Activated naive CD8-positive, alpha-beta T cell treated with anti-CD3 and anti-CD28 coated beads, Interleukin-2, amount 50 U/mL, for 24 hours (primary cell): ENCODE measurements around the gene DEUP1.

ENCODE experiments used
- ATAC-seq: fragments of 150-1000 bp; cut with Tn5 transposase; one replicate; pipeline ENCODE4 v1.10.0; 2021
- DNase-seq: peaks from one replicate; pipeline ENCODE4 v3.0.0; 2021
- H3K27ac Mint-ChIP-seq: one replicate; pipeline ENCODE4 v1.8.0; 2021; ENCODE audit warnings: mild to moderate bottlenecking, mixed read lengths
- H3K27me3 Mint-ChIP-seq: one replicate; pipeline ENCODE4 v1.8.0; 2021; ENCODE audit warnings: mixed read lengths
- H3K36me3 Mint-ChIP-seq: one replicate; pipeline ENCODE4 v1.8.0; 2021; ENCODE audit warnings: low read depth, mixed read lengths
- H3K4me1 Mint-ChIP-seq: one replicate; pipeline ENCODE4 v1.8.0; 2021; ENCODE audit warnings: mixed read lengths
- H3K4me3 Mint-ChIP-seq: one replicate; pipeline ENCODE4 v1.8.0; 2021; ENCODE audit warnings: mild to moderate bottlenecking, moderate library complexity, mixed read lengths
- H3K9me3 Mint-ChIP-seq: one replicate; pipeline ENCODE4 v1.8.0; 2021; ENCODE audit warnings: mixed read lengths

Gene DEUP1

DNA sequence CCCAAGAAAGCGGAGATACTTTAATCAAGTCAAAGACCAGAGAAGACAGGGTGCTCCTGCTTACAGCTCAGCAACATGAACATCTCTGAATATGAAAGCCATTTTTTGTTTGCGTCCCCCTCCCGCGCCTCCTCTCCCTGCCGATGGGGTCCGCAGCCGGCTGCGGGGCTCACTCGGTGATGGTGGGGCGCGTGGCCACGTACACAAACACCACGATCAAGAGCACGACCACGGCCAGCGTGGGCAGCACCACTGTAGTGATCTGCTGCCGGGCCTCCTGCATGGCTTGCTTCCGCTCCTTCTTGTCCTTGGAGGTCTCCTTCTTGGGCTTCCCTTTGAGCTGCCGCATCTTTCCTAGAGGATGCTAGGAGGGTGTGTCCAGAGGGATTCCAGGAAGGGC lies 148.3 kb downstream of the DEUP1 start:
- Mint-ChIP-seq H3K9me3 (no peaks in the 10 kb centered on the region), H3K27ac (no peak overlapping the region), H3K36me3 (no peaks in the 10 kb centered on the region), H3K4me1 (no peaks in the 10 kb centered on the region), H3K4me3 (no peak overlapping the region), H3K27me3 (no peaks in the 10 kb centered on the region)
- ATAC-seq (no peak), DNase-seq (no peak)

DNA sequence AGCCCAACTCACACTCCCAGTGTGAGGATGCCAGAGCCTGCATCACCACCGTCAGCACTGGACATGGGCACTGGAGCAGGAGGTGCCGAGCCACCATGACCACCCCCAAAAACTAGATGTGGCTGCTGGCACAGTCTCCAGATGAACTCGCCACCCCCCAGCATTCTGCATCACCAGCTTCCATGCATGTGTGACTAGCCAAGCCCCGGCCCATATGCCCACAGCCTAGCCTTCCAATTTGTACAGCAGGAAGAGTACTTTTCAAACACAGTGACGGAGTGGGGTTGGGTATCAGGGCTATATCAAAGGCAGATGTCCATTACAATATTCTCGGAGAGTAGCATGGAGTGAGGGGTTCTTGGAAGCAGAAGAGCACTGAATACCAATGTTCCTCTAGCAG lies 149.7 kb downstream of the DEUP1 start:
- H3K4me1 Mint-ChIP-seq = no peaks in the 10 kb centered on the region
- no peaks in the 10 kb centered on the region for H3K9me3 Mint-ChIP-seq

DNA sequence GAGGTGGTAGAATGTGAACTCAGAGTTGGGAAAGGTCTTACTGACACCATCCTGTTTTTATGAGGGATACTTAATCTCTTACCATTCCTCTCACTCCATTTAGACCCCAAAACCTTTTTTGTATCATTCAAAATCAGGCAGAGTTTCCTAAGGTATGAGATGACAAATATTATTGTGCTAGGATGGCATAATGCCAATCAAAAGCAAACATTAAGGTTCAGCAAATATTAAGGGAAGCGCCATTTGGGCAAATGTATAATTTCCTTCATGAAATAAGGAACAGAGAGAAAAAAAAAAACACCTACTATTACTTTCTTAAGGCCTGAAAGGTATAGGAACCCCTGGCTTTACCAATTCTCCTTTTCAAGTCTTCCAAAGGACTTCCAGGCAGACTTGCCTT lies 150.2 kb downstream of the DEUP1 start:
- H3K9me3 Mint-ChIP-seq = no peaks in the 10 kb centered on the region
- H3K27me3 Mint-ChIP-seq = no peaks in the 10 kb centered on the region
- no peak for DNase-seq
- H3K27ac Mint-ChIP-seq = no peak overlapping the region
- H3K4me3 Mint-ChIP-seq = no peak overlapping the region
- H3K36me3 Mint-ChIP-seq = no peaks in the 10 kb centered on the region
- no peaks in the 10 kb centered on the region for H3K4me1 Mint-ChIP-seq
- no peak for ATAC-seq

More for the DNA sequence above, 149.7 kb downstream of the DEUP1 start:
- DNase-seq (no peak), ATAC-seq (no peak)
- H3K27ac Mint-ChIP-seq = no peak overlapping the region
- no peak overlapping the region for H3K4me3 Mint-ChIP-seq
- no peaks in the 10 kb centered on the region for H3K36me3 Mint-ChIP-seq
- no peaks in the 10 kb centered on the region for H3K27me3 Mint-ChIP-seq

DNA sequence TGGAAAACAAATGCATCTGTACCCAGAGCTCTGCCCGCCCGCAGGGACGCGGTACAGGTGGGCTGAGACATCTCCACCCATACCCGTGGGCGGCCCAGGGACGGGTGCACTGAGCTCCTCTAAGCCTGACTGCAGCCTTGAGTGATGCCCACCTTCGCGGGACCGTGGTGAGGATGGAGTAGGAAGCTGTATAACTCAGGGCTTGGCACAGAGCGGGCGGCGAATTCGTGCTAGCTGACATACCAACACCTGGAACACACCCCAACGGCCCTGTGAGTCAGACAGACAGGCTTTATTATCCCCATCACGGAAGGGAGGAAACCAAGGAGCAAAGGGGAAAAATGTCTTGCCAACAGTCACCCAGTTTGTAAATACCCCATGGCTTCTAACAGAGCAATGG lies 150.7 kb downstream of the DEUP1 start:
- no peak overlapping the region for H3K4me3 Mint-ChIP-seq
- ATAC-seq (no peak), DNase-seq (no peak)
- H3K4me1 Mint-ChIP-seq = no peaks in the 10 kb centered on the region
- no peak overlapping the region for H3K27ac Mint-ChIP-seq
- no peaks in the 10 kb centered on the region for H3K9me3 Mint-ChIP-seq
- H3K36me3 Mint-ChIP-seq = no peaks in the 10 kb centered on the region
- H3K27me3 Mint-ChIP-seq = no peaks in the 10 kb centered on the region

DNA sequence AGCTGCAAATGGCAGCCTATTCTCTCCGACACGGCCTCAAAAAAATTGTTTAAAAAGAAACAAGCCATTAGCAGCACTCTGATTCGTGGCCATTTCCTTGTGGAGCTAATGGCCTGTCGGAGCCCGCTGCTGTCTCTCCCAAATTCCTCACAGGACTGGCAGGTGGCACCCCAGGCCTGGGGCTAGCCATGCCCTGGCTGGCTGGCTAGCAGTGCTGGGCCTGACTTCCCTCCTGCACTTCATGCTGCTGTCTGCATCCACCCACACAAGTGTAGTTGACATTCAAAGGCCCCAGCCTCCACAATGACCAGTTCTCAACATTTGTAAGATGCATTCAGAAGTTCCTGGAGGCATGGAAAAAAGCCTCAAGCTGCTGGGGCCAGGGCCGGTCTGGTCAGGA lies 151.2 kb downstream of the DEUP1 start:
- Mint-ChIP-seq H3K27me3 (no peaks in the 10 kb centered on the region), H3K27ac (no peak overlapping the region), H3K9me3 (no peaks in the 10 kb centered on the region), H3K4me1 (no peaks in the 10 kb centered on the region), H3K4me3 (no peak overlapping the region), H3K36me3 (no peaks in the 10 kb centered on the region)
- ATAC-seq = no peak
- DNase-seq = no peak

DNA sequence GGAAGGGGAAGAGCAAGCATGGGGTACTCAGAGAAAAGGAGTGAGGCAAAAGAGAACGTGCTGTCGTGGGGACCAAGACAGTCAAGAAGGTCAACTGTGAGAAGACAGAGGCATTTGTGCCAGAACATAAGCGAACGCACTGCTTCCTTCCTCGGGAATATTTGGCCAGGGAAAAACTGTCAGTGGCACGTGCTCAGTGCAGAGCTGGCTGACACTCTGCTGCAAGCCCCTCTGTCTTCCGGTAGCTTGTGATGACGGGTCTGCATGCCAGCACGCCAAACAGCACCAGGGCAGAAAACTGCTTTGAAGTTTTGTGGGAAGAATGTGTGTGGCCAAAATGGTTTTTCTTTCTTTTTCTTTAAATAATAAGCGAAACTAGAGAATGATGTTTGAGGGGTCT lies 152.0 kb downstream of the DEUP1 start:
- Mint-ChIP-seq H3K27ac (no peak overlapping the region), H3K36me3 (no peaks in the 10 kb centered on the region), H3K27me3 (no peaks in the 10 kb centered on the region)

DNA sequence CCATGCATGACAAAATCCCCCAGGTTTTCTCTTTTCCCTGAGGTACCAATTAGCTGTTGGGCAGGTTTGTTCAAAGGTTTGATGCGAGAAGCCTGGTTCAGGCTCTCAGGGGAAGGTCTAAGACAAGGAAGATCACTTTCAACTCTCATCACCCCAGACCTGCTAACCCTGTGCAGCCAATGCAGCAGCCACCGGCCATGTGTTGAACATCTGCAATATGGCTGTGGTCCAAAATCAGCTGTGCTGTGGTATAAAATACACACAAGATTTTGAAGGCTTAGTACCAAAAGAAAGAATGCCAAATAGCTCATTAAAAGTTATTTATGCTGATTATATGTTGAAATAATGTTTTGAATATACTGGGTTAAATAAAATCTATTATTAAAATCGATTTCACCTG lies 154.2 kb downstream of the DEUP1 start:
- Mint-ChIP-seq H3K4me1 (no peaks in the 10 kb centered on the region), H3K9me3 (no peaks in the 10 kb centered on the region), H3K36me3 (no peaks in the 10 kb centered on the region), H3K27me3 (no peaks in the 10 kb centered on the region), H3K4me3 (no peak overlapping the region), H3K27ac (no peak overlapping the region)
- no peak for ATAC-seq
- no peak for DNase-seq

More for the DNA sequence above, 152.0 kb downstream of the DEUP1 start:
- Mint-ChIP-seq H3K4me3 (no peak overlapping the region), H3K9me3 (no peaks in the 10 kb centered on the region), H3K4me1 (no peaks in the 10 kb centered on the region)
- DNase-seq = no peak
- no peak for ATAC-seq

DNA sequence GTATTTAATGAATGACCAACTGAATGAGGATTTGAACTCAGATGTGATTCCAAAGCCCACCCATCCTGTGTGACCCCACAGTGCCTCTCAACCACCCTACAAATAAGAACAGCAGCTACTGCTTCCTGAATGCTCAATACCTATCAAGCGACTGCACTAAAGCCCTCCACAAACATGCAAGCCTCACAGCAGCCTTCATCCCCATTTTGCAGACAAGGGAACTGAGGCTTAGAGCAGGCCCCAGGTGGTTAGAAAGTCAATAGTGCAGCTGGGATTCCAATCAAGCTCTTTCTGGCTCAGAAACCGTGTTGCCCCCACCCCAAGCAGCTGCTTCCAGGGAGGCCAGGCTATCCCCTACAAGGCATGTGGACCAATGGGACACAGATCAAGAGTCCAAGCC lies 155.4 kb downstream of the DEUP1 start:
- no peaks in the 10 kb centered on the region for H3K27me3 Mint-ChIP-seq
- no peak for ATAC-seq

DNA sequence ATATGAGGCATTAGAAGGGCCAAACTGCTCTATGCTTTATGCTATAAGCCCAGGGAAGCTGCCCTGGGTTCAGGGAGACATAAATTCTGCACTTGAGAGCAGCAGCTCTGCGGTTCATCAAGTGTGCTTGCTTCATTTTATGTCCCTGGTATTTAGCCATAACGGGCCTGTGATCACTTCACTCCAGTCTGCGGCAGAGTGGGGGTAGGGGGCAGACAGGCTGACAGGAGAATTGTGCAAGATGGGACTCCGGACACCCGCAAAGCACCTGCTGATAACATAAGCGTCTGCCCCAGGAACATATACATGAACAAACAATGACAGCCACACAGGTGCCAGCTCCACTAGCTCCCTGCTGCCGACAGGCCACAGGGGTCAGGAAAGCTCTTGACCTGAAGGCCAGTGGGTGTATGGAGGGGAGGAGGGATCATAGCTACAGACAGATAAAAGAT lies 156.5 kb downstream of the DEUP1 start:
- H3K4me3 Mint-ChIP-seq = no peak overlapping the region
- H3K27ac Mint-ChIP-seq = no peak overlapping the region
- H3K27me3 Mint-ChIP-seq = no peaks in the 10 kb centered on the region
- DNase-seq = no peak
- H3K36me3 Mint-ChIP-seq = no peaks in the 10 kb centered on the region
- H3K9me3 Mint-ChIP-seq = no peaks in the 10 kb centered on the region
- H3K4me1 Mint-ChIP-seq = no peaks in the 10 kb centered on the region
- no peak for ATAC-seq

More for the DNA sequence above, 155.4 kb downstream of the DEUP1 start:
- DNase-seq = no peak
- Mint-ChIP-seq H3K4me1 (no peaks in the 10 kb centered on the region), H3K27ac (no peak overlapping the region), H3K4me3 (no peak overlapping the region), H3K36me3 (no peaks in the 10 kb centered on the region), H3K9me3 (no peaks in the 10 kb centered on the region)
